ENCODE results near the gene FSIP1. TPM values are rescaled to one million over a fixed set of nuclear protein-coding genes. Genes with fewer than 3 reads are reported as not detected.

The FSIP1 gene
- total RNA-seq, 1 donor from 2014 or later = 0.41 TPM

GRCh38 chr15:39657181-39657580 is 125.5 kb downstream of the FSIP1 start:
- Mint-ChIP-seq H3K27me3 (ENCODE audit: unreplicated experiment) (no peaks in the 10 kb centered on the region), H3K9me3 (ENCODE audit: unreplicated experiment) (no peaks in the 10 kb centered on the region)
- TF ChIP-seq CTCF (IDR thresholded peaks at IDR 0.05; ENCODE audit: unreplicated experiment) = no peak

GRCh38 chr15:39654304-39654703 is 128.3 kb downstream of the FSIP1 start:
- DNase-seq (ENCODE audit: low spot score) = no peak
- H3K4me3 Mint-ChIP-seq (ENCODE audit: unreplicated experiment) = no peak overlapping the region
- H3K4me1 Mint-ChIP-seq (ENCODE audit: unreplicated experiment) = no peaks in the 10 kb centered on the region
- no peaks in the 10 kb centered on the region for H3K27me3 Mint-ChIP-seq (ENCODE audit: unreplicated experiment)
- no peaks in the 10 kb centered on the region for H3K9me3 Mint-ChIP-seq (ENCODE audit: unreplicated experiment)
- no peak for TF ChIP-seq CTCF (IDR thresholded peaks at IDR 0.05; ENCODE audit: unreplicated experiment)
- H3K27ac Mint-ChIP-seq (ENCODE audit: unreplicated experiment) = no peak overlapping the region
- H3K36me3 Mint-ChIP-seq (ENCODE audit: low read depth, unreplicated experiment) = no peaks in the 10 kb centered on the region

More at GRCh38 chr15:39657181-39657580, 125.5 kb downstream of the FSIP1 start:
- no peak overlapping the region for H3K4me3 Mint-ChIP-seq (ENCODE audit: unreplicated experiment)
- H3K27ac Mint-ChIP-seq (ENCODE audit: unreplicated experiment) = no peak overlapping the region
- H3K36me3 Mint-ChIP-seq (ENCODE audit: low read depth, unreplicated experiment) = no peaks in the 10 kb centered on the region
- no peak for DNase-seq (ENCODE audit: low spot score)
- no peaks in the 10 kb centered on the region for H3K4me1 Mint-ChIP-seq (ENCODE audit: unreplicated experiment)

- TF ChIP-seq CTCF (IDR thresholded peaks at IDR 0.05; ENCODE audit: unreplicated experiment) = no peak
- H3K27me3 Mint-ChIP-seq (ENCODE audit: unreplicated experiment) = no peaks in the 10 kb centered on the region
Measured at GRCh38 chr15:39651881-39652280, 130.8 kb downstream of the FSIP1 start.

DNA sequence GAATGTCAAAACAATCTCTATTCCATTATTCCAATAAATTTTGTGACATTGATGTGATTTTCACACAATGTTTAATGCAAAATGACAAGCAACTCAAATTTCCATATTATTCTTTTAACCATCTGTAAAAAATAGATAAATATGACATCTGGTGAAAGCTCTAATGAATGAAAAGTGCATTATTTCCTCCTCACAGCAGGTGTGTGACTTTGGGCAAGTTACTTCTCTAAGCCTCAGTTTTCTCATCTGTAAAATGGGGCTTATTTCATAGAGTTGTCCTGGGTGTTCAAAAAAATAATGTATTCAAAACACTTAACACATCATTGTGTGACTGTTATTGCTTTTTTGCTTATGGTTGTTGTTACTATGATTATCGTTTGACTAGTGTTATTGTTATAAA is 131.3 kb downstream of the FSIP1 start:
- no peak for TF ChIP-seq CTCF (IDR thresholded peaks at IDR 0.05; ENCODE audit: unreplicated experiment)
- Mint-ChIP-seq H3K36me3 (ENCODE audit: low read depth, unreplicated experiment) (no peaks in the 10 kb centered on the region), H3K4me1 (ENCODE audit: unreplicated experiment) (no peaks in the 10 kb centered on the region), H3K27ac (ENCODE audit: unreplicated experiment) (no peak overlapping the region), H3K27me3 (ENCODE audit: unreplicated experiment) (no peaks in the 10 kb centered on the region), H3K4me3 (ENCODE audit: unreplicated experiment) (no peak overlapping the region), H3K9me3 (ENCODE audit: unreplicated experiment) (no peaks in the 10 kb centered on the region)
- DNase-seq (ENCODE audit: low spot score) = no peak

More at GRCh38 chr15:39651881-39652280, 130.8 kb downstream of the FSIP1 start:
- DNase-seq (ENCODE audit: low spot score) = no peak
- Mint-ChIP-seq H3K9me3 (ENCODE audit: unreplicated experiment) (no peaks in the 10 kb centered on the region), H3K4me1 (ENCODE audit: unreplicated experiment) (no peaks in the 10 kb centered on the region), H3K36me3 (ENCODE audit: low read depth, unreplicated experiment) (no peaks in the 10 kb centered on the region), H3K4me3 (ENCODE audit: unreplicated experiment) (no peak overlapping the region), H3K27ac (ENCODE audit: unreplicated experiment) (no peak overlapping the region)

GRCh38 chr15:39649757-39650156 is 132.9 kb downstream of the FSIP1 start:
- Mint-ChIP-seq H3K4me1 (ENCODE audit: unreplicated experiment) (no peaks in the 10 kb centered on the region), H3K9me3 (ENCODE audit: unreplicated experiment) (no peaks in the 10 kb centered on the region), H3K27me3 (ENCODE audit: unreplicated experiment) (no peaks in the 10 kb centered on the region), H3K36me3 (ENCODE audit: low read depth, unreplicated experiment) (no peaks in the 10 kb centered on the region), H3K27ac (ENCODE audit: unreplicated experiment) (no peak overlapping the region), H3K4me3 (ENCODE audit: unreplicated experiment) (no peak overlapping the region)
- DNase-seq (ENCODE audit: low spot score) = no peak
- no peak for TF ChIP-seq CTCF (IDR thresholded peaks at IDR 0.05; ENCODE audit: unreplicated experiment)
